Large intestine (tissue), 3 donors: ENCODE data around the gene ST3GAL5. TPM values are rescaled to one million over a fixed set of nuclear protein-coding genes. Genes with fewer than 3 reads are reported as not detected.

Source experiments
- DNase-seq, 2 donors: peaks; one replicate each; pipeline versions ENCODE4 v3.0.0 to v3.0.0-alpha.2; 2013
- H3K27ac ChIP-seq: one replicate; pipeline ENCODE4 v1.5.1; 2013; ENCODE audit warnings: low read length
- H3K27me3 ChIP-seq: 2 replicates; pipeline ENCODE4 v1.6.1; 2013; ENCODE audit warnings: low read length; ENCODE audit not compliant: control insufficient read depth, insufficient read depth
- H3K36me3 ChIP-seq: 2 replicates; pipeline ENCODE4 v1.6.1; 2013; ENCODE audit warnings: low read length; ENCODE audit not compliant: control insufficient read depth, insufficient read depth
- H3K4me1 ChIP-seq: one replicate; pipeline ENCODE4 v1.6.1; 2013; ENCODE audit warnings: low read length; ENCODE audit not compliant: control insufficient read depth, insufficient read depth
- H3K4me3 ChIP-seq: one replicate; pipeline ENCODE4 v1.5.1; 2013; ENCODE audit warnings: low read length
- H3K9me3 ChIP-seq: one replicate; pipeline ENCODE4 v1.6.1; 2013; ENCODE audit warnings: mild to moderate bottlenecking, low read depth, low read length, moderate library complexity; ENCODE audit not compliant: control insufficient read depth
- WGBS: methylation state at CpG from one replicate; pipeline ENCODE4 v1.1.5; 2013; ENCODE audit warnings: low lambda C conversion rate; ENCODE audit not compliant: insufficient coverage; 5-methylcytosine and 5-hydroxymethylcytosine counted together
- polyA plus RNA-seq: library from polyadenylated mRNA; unstranded; fragments of 120-200 nt; gene quantifications from one replicate; pipeline ENCODE4 v1.2.1, GENCODE V29; 2013

ST3GAL5 gene
- polyA plus RNA-seq, 1 donor, result 10.0 TPM

DNA sequence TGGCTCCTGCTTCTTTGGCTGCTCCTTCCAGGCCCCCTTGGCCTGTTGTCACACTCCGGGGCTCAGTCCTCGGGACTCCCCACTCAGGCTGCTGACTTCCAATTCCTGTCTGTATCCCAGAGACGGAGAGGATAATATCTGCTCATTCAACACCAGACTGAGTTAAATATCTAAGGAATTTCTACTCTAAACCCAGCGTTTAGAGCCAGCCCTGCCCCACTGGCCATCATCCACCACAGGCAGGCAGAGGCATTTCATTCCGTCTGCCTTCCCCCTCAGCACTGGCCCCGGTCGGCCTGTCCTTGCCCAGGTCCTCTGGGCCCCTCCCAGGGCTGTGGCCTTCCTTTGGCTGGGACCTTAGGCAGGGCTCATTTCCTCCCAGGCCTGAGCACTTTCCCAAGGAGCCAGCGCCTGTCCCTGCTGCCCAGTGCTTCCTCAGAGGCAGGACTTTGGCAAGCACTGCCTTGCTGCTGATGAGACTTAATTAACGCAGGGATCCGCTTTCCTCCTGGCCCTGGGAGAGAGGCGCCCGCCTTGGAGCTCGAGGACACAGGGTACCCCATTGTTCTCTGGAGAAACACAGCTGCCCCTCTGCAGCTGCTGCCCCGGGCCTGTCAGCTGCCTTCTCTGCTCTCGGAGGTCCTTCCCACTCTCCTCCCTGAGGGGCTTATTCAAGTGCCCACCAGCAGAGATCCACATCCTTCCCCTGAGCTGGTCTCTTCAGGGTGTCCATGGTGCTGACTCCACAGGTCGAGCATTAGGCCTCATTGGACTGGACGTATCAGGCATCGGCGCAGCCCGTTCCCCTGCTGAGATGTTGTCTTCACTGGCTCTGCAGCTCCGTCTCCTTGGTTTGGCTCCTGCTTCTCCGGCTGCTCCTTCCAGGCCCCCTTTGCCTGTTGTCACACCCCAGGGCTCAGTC, 92.2 kb downstream of the ST3GAL5 start:
- H3K9me3 ChIP-seq, result no peaks in the 10 kb centered on the region
- no peak overlapping the region for H3K27ac ChIP-seq
- no peak for DNase-seq
- no peaks in the 10 kb centered on the region for H3K36me3 ChIP-seq
- H3K27me3 ChIP-seq, result no peaks in the 10 kb centered on the region
- peaks cover 5% of the 10 kb centered on the region for H3K4me1 ChIP-seq
- no peak overlapping the region for H3K4me3 ChIP-seq
- no CpG with 5 or more reads among the region's 22 CpGs for WGBS

- Histone ChIP-seq H3K9me3 (no peaks in the 10 kb centered on the region), H3K27ac (no peak overlapping the region), H3K27me3 (no peaks in the 10 kb centered on the region), H3K36me3 (no peaks in the 10 kb centered on the region), H3K4me1 (peaks cover 5% of the 10 kb centered on the region), H3K4me3 (no peak overlapping the region)
- WGBS, result no CpG with 5 or more reads among the region's 6 CpGs
- DNase-seq, result no peak
Observed at GRCh38 chr2:85796046-85796340, 92.8 kb downstream of the ST3GAL5 start.

DNA sequence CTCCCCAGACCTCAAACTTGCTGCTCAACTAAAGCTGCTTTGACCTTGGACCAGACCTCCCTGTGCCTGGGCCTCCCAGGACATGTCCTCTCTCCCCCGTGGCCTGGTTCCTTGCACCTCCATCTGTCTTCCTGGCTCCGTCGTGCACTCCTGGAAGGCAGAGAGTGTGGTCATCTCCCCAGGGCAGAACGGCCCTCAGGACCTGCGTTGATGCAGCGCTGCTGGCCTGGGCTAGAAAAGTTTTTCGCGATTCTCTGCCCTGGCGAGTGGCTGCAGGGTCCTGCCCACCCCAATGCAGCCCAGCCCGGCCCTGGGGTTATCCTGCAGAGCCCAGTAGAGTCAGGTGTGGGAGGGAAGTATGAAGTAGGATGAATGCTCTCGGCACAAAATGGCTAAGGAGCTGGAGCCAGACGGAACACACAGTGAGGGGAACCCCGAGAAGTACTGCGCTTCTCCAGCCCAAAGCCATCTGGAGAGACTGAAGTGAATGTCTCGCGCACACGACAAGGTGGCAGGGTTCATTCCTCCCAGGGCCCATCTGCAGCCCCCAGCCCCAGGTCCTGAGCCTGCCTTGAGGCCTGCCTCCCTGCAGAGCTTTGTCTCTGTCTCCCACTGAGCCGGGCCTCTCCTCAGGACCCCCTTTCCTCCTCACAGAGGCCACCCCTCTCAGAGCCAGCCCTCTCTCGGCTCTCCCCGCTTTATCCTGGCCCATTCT, 93.3 kb downstream of the ST3GAL5 start:
- Histone ChIP-seq H3K4me1 (peaks cover 5% of the 10 kb centered on the region), H3K27me3 (no peaks in the 10 kb centered on the region), H3K27ac (no peak overlapping the region), H3K36me3 (no peaks in the 10 kb centered on the region), H3K9me3 (no peaks in the 10 kb centered on the region), H3K4me3 (no peak overlapping the region)
- DNase-seq, result no peak
- WGBS, result no CpG with 5 or more reads among the region's 20 CpGs

GRCh38 chr2:85794491-85795121, 94.2 kb downstream of the ST3GAL5 start:
- Histone ChIP-seq H3K9me3 (no peaks in the 10 kb centered on the region), H3K36me3 (no peaks in the 10 kb centered on the region), H3K4me1 (peaks cover 5% of the 10 kb centered on the region), H3K27ac (no peak overlapping the region), H3K4me3 (no peak overlapping the region), H3K27me3 (no peaks in the 10 kb centered on the region)
- WGBS, result no CpG with 5 or more reads among the region's 14 CpGs
- DNase-seq, result no peak

DNA sequence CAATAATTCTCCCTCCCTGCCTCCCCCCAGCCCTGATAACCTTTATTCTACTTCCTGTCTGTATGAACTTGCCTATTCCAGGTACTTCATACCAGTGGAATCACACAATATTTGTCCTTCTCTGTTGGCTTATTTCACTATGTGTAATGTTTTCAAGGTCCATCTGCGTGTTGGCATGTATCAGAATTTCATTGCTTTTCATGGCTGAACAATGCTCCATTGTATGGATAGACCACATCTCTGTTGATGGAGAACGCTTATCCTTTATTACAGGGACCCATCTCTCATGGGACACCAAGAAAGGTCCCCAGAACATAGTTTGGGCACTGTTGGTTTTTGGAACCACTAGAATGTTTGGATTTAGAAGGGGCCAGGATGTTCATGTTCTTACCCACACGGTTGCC, 94.8 kb downstream of the ST3GAL5 start:
- peaks cover 1% of the 10 kb centered on the region for H3K4me1 ChIP-seq
- no peaks in the 10 kb centered on the region for H3K27me3 ChIP-seq
- DNase-seq, result no peak
- 83% methylated on average over 1 of the region's 3 CpGs for WGBS
- no peak overlapping the region for H3K4me3 ChIP-seq
- H3K36me3 ChIP-seq, result no peaks in the 10 kb centered on the region
- H3K9me3 ChIP-seq, result no peaks in the 10 kb centered on the region
- no peak overlapping the region for H3K27ac ChIP-seq

DNA sequence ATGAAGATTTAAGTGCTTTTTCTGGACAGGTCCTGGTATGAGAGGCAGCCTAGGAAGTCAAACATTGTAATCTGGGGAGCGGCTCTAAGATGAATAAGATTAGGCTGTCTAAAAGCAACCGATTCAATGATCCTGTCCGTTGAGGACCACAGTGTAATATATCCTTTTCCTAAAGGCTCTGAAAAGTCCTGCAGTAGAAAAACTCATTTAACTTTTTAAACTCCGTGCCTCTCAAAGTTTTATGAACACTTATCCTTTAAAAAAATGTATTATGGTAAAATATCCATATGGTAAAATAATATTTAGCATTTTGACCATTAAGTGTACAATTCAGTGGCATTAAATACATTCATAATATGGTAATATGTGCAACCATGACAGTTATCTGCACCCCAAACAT, 95.2 kb downstream of the ST3GAL5 start:
- H3K4me1 ChIP-seq, result no peaks in the 10 kb centered on the region
- H3K27me3 ChIP-seq, result no peaks in the 10 kb centered on the region
- H3K36me3 ChIP-seq, result no peaks in the 10 kb centered on the region
- H3K4me3 ChIP-seq, result no peak overlapping the region
- H3K27ac ChIP-seq, result no peak overlapping the region
- no peak for DNase-seq
- WGBS, result 33% methylated on average over 1 of the region's 4 CpGs
- no peaks in the 10 kb centered on the region for H3K9me3 ChIP-seq

DNA sequence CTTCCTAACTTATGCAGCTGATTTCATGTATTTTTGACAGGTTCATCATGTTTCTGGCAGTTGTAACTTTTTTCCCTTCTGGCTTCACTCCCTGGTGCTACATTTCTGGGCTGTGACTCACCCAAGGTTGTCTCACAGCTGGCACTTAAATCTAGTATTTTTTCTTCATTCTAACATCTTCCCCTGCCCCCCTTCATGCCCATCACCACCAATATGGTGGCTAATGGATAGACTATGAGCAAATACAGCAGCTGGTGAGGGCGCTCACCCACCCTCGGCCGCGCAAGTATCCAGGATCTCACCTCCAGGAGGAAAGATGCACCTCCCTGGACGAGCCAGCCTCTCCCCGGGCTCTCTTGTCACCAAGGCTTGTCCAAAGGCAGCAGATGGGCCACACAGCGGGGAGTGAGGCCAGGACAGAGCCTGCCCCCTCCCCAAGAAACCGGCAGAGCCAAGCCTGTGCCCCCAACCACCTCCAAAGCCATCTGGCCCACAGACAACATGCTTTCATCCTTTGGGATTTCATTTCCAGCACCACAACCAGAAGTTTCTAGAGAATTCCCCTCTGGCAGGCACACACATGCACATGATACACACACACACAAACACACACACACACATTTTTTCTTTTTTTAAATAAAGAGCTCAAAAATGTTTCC, 95.9 kb downstream of the ST3GAL5 start:
- Histone ChIP-seq H3K4me1 (no peaks in the 10 kb centered on the region), H3K9me3 (no peaks in the 10 kb centered on the region), H3K36me3 (no peaks in the 10 kb centered on the region), H3K27me3 (no peaks in the 10 kb centered on the region), H3K4me3 (no peak overlapping the region), H3K27ac (no peak overlapping the region)
- no CpG with 5 or more reads among the region's 8 CpGs for WGBS
- DNase-seq, result no peak

DNA sequence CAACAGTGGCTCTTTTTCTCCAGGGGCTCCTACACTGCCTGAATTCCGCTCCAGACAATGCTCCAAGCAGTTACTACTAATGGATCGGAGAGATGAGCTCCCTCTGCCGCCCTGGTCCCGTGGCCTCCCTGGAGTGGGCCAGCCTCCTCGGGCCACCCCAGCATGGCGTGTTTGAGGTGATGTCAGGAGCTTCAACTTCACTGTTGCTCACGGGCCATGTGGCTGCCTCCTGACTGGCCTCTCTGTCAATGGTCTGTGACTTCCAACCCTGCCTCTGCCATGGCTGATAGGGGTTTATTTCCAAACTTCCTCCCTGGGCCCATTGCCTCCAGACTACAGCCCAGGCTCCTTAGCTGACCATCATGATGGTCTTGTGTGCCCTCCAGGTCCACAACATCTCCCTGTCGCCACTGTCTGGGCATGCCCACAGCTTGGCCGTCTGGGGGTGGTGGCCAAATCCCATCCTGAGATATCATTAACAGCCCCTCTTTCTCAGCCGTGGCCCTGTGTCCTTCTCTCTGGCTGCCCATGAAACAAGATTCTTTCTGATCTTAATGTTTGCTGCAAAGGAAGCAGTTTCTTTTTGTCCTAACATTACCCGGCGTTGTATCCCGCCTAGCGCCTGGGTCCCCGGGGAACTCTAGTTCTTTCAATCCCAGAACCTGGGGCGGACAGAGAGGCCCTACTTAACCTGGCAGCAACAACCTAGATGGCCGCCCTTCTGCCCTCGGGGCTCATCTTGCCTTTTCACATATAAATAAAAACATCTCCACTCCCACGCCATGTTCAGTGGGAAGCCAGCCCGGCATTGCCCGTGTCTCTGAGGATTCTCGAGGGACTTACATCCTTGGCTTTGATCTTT, 96.9 kb downstream of the ST3GAL5 start:
- Histone ChIP-seq H3K27me3 (no peaks in the 10 kb centered on the region), H3K4me3 (no peak overlapping the region), H3K36me3 (peaks cover 4% of the 10 kb centered on the region), H3K9me3 (no peaks in the 10 kb centered on the region), H3K27ac (no peak overlapping the region), H3K4me1 (no peaks in the 10 kb centered on the region)
- DNase-seq, result no peak
- WGBS, result no CpG with 5 or more reads among the region's 22 CpGs

GRCh38 chr2:85790499-85791188, 98.1 kb downstream of the ST3GAL5 start:
- Histone ChIP-seq H3K27ac (no peak overlapping the region), H3K4me3 (no peak overlapping the region), H3K36me3 (peaks cover 4% of the 10 kb centered on the region), H3K4me1 (no peaks in the 10 kb centered on the region), H3K9me3 (no peaks in the 10 kb centered on the region), H3K27me3 (no peaks in the 10 kb centered on the region)
- WGBS, result no CpG with 5 or more reads among the region's 12 CpGs
- no peak for DNase-seq
